MM.1S (cell line): ENCODE results near the gene OTUD1.

Source experiments
- EZH2 ChIP-seq: fragments of 300-600 bp; sonication (generic); optimal IDR thresholded peaks from 2 replicates; pipeline ENCODE3; 2017; ENCODE audit warnings: low read depth, mild to moderate bottlenecking, antibody characterized with exemption, low read length, mixed read lengths
- TF ChIP-seq, protein P1 (sequence below): fragments of 300-600 bp; sonication (generic); IDR thresholded peaks from 2 replicates; pipeline ENCODE4 v1.5.1; 2016; ENCODE audit warnings: antibody characterized with exemption, low read length, mixed read lengths

DNA sequence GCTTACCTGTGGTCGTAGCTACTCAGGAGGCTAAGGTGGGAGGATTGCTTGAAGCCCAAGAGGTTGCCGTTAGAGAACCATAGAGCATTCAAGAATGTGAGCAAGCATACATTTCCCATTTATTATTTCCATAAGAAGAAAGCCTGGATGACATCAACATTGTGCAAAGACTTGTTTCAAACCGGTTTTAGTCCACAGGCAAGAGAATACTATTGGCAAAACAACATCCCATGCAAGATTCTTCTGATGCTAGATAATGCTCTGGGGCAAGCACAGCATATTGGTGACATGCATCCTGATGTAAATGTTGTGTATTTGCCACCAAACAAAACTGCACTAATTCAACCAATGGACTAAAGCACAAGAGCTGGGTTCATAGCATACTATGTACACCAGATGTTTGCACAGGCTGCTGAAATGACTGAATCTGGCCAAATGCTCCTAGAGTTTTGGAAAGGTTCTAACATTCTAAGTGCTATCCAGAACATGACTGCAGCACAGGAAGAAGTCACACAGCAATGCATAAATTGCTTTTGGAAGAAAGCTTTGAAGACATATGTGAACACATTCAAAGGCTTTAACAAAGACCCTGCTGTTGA, 42.6 kb downstream of the OTUD1 start:
- TF ChIP-seq EZH2 = no peak
- TF ChIP-seq, protein P1, sequence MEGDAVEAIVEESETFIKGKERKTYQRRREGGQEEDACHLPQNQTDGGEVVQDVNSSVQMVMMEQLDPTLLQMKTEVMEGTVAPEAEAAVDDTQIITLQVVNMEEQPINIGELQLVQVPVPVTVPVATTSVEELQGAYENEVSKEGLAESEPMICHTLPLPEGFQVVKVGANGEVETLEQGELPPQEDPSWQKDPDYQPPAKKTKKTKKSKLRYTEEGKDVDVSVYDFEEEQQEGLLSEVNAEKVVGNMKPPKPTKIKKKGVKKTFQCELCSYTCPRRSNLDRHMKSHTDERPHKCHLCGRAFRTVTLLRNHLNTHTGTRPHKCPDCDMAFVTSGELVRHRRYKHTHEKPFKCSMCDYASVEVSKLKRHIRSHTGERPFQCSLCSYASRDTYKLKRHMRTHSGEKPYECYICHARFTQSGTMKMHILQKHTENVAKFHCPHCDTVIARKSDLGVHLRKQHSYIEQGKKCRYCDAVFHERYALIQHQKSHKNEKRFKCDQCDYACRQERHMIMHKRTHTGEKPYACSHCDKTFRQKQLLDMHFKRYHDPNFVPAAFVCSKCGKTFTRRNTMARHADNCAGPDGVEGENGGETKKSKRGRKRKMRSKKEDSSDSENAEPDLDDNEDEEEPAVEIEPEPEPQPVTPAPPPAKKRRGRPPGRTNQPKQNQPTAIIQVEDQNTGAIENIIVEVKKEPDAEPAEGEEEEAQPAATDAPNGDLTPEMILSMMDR = no peak
